Activated T-cell treated with anti-CD3 and anti-CD28 coated beads for 48 hours (primary cell): ENCODE measurements around the gene RCE1.

Experiments used
- DNase-seq: peaks from one replicate; pipeline ENCODE4 v3.0.0-alpha.2; 2020; ENCODE audit warnings: low read depth

The RCE1 gene

GRCh38 chr11:66886671-66887221 is 43.5 kb downstream of the RCE1 start:
- DNase-seq: no peak

GRCh38 chr11:66887526-66887925 is 44.3 kb downstream of the RCE1 start:
- no peak for DNase-seq

GRCh38 chr11:66888282-66888681 is 45.0 kb downstream of the RCE1 start:
- no peak for DNase-seq

- no peak for DNase-seq
These were observed 46.7 kb downstream of the RCE1 start for GRCh38 chr11:66889960-66890359.

- DNase-seq: peak; percentile 60
These were observed 48.8 kb downstream of the RCE1 start for GRCh38 chr11:66891851-66892660.

- no peak for DNase-seq
These were observed 49.7 kb downstream of the RCE1 start for GRCh38 chr11:66892911-66893310.

GRCh38 chr11:66894141-66894540 is 50.9 kb downstream of the RCE1 start:
- no peak for DNase-seq
